OCI-LY1 (cell line): ENCODE measurements around the gene HOXD10.

Experiments used
- H2AFZ ChIP-seq: fragments of 200-600 bp; sonication (generic), shearing (Covaris generic); 2 replicates; pipeline ENCODE4 v1.6.0; 2014; ENCODE audit warnings: antibody characterized with exemption, mild to moderate bottlenecking, low read length
- H3F3A ChIP-seq: fragments of 200-600 bp; sonication (generic), shearing (Covaris generic); 2 replicates; pipeline ENCODE4 v1.6.0; 2014; ENCODE audit warnings: mild to moderate bottlenecking, antibody characterized with exemption, low read length, moderate library complexity; ENCODE audit not compliant: insufficient read depth
- H3K27ac ChIP-seq: fragments of 200-600 bp; sonication (generic); 2 replicates; pipeline ENCODE4 v1.5.1; 2014; ENCODE audit warnings: low read length, mixed run types, mild to moderate bottlenecking, low read depth; ENCODE audit not compliant: poor library complexity, severe bottlenecking
- H3K27me3 ChIP-seq: fragments of 200-600 bp; sonication (generic); 2 replicates; pipeline ENCODE4 v1.6.0; 2014; ENCODE audit warnings: antibody characterized with exemption, mild to moderate bottlenecking, low read length, moderate library complexity; ENCODE audit not compliant: insufficient read depth
- H3K36me3 ChIP-seq: fragments of 200-600 bp; sonication (generic); 2 replicates; pipeline ENCODE4 v1.6.1; 2014; ENCODE audit warnings: mild to moderate bottlenecking, antibody characterized with exemption, low read length, moderate library complexity, mixed read lengths; ENCODE audit not compliant: insufficient read depth
- H3K4me1 ChIP-seq: fragments of 200-600 bp; sonication (generic); 2 replicates; pipeline ENCODE4 v1.5.1; 2014; ENCODE audit warnings: mild to moderate bottlenecking, low read length, moderate library complexity; ENCODE audit not compliant: insufficient read depth, severe bottlenecking
- H3K4me2 ChIP-seq: fragments of 200-600 bp; sonication (generic), shearing (Covaris generic); 2 replicates; pipeline ENCODE4 v1.6.1; 2014; ENCODE audit warnings: low read length
- H3K4me3 ChIP-seq: fragments of 200-600 bp; sonication (generic); 2 replicates; pipeline ENCODE4 v1.5.1; 2014; ENCODE audit warnings: low read length, low read depth, mild to moderate bottlenecking, mixed read lengths; ENCODE audit not compliant: poor library complexity, severe bottlenecking
- H3K79me2 ChIP-seq: fragments of 200-600 bp; shearing (Covaris generic); 2 replicates; pipeline ENCODE4 v1.6.1; 2016; ENCODE audit warnings: mixed run types, low read length, mixed read lengths; ENCODE audit not compliant: insufficient read depth
- H3K9ac ChIP-seq: fragments of 200-600 bp; sonication (generic), shearing (Covaris generic); 2 replicates; pipeline ENCODE4 v1.6.1; 2014; ENCODE audit warnings: mild to moderate bottlenecking, low read length, mixed read lengths
- H3K9me2 ChIP-seq: fragments of 200-600 bp; sonication (generic), shearing (Covaris generic); 2 replicates; pipeline ENCODE4 v1.6.1; 2014; ENCODE audit warnings: low read depth, mild to moderate bottlenecking, low read length, mixed read lengths
- H3K9me3 ChIP-seq: fragments of 200-600 bp; shearing (Covaris generic); 2 replicates; pipeline ENCODE4 v1.6.1; 2014; ENCODE audit warnings: low read length, mixed read lengths
- H4K20me1 ChIP-seq: fragments of 200-600 bp; sonication (generic), shearing (Covaris generic); 2 replicates; pipeline ENCODE4 v1.6.0; 2016; ENCODE audit warnings: mild to moderate bottlenecking, low read length; ENCODE audit not compliant: insufficient read depth
- EZH2 ChIP-seq: fragments of 200-600 bp; sonication (generic), shearing (Covaris generic); IDR thresholded peaks from 2 replicates; pipeline ENCODE4 v1.8.0; 2017; ENCODE audit warnings: borderline replicate concordance, mixed run types, mild to moderate bottlenecking, antibody characterized with exemption, low read length, moderate library complexity, mixed read lengths
- TF ChIP-seq, protein P1 (sequence below): fragments of 200-600 bp; sonication (generic), shearing (Covaris generic); IDR thresholded peaks from 2 replicates; pipeline ENCODE4 v1.5.1; 2017; ENCODE audit warnings: mild to moderate bottlenecking, antibody characterized with exemption, low read length, moderate library complexity, mixed read lengths

HOXD10 gene

DNA sequence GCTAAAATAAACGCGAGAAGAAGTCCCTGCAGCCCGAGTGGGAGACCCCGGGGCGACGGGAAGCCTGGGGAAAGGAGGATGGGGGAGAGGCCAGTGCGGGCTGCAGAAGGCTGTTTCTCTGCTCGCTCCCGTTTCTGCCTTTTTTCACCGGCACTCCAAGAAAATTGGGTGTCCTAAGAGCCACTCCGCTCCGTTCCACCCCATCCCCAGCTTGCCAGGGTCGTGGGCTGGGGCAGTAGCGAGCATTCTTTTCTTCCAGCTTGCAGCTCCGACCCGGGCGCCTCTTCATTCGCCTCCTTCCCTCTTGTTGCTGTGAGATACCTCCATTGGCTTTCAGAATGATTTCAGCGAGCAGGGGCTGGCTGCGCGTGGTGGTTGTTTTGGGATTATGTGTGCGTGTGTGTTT, 41.6 kb downstream of the HOXD10 start:
- H3K4me1 ChIP-seq = no peaks in the 10 kb centered on the region
- H3K27ac ChIP-seq = no peak overlapping the region
- H3K36me3 ChIP-seq = no peaks in the 10 kb centered on the region
- no peaks in the 10 kb centered on the region for H3K9me3 ChIP-seq
- no peak overlapping the region for H3K4me2 ChIP-seq
- H3K4me3 ChIP-seq = no peak overlapping the region
- H2AFZ ChIP-seq = no peak overlapping the region
- H3K27me3 ChIP-seq = no peaks in the 10 kb centered on the region
- TF ChIP-seq, protein P1, sequence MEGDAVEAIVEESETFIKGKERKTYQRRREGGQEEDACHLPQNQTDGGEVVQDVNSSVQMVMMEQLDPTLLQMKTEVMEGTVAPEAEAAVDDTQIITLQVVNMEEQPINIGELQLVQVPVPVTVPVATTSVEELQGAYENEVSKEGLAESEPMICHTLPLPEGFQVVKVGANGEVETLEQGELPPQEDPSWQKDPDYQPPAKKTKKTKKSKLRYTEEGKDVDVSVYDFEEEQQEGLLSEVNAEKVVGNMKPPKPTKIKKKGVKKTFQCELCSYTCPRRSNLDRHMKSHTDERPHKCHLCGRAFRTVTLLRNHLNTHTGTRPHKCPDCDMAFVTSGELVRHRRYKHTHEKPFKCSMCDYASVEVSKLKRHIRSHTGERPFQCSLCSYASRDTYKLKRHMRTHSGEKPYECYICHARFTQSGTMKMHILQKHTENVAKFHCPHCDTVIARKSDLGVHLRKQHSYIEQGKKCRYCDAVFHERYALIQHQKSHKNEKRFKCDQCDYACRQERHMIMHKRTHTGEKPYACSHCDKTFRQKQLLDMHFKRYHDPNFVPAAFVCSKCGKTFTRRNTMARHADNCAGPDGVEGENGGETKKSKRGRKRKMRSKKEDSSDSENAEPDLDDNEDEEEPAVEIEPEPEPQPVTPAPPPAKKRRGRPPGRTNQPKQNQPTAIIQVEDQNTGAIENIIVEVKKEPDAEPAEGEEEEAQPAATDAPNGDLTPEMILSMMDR = no peak
- no peak for TF ChIP-seq EZH2
- H3F3A ChIP-seq = no peaks in the 10 kb centered on the region
- no peak overlapping the region for H3K9ac ChIP-seq
- H4K20me1 ChIP-seq = no peaks in the 10 kb centered on the region
- no peaks in the 10 kb centered on the region for H3K9me2 ChIP-seq
- no peaks in the 10 kb centered on the region for H3K79me2 ChIP-seq

- H3K27ac ChIP-seq = no peak overlapping the region
- H3K4me3 ChIP-seq = no peak overlapping the region
- no peaks in the 10 kb centered on the region for H3K9me2 ChIP-seq
- H3K36me3 ChIP-seq = no peaks in the 10 kb centered on the region
- H3K9ac ChIP-seq = no peak overlapping the region
- H3K9me3 ChIP-seq = no peaks in the 10 kb centered on the region
- TF ChIP-seq, protein P1 = no peak
- TF ChIP-seq EZH2 = no peak
- no peak overlapping the region for H3K4me2 ChIP-seq
- peaks cover 4% of the 10 kb centered on the region; the same call in 1 of the 2 replicates for H3K27me3 ChIP-seq
- no peaks in the 10 kb centered on the region for H3K79me2 ChIP-seq
- H2AFZ ChIP-seq = no peak overlapping the region
- H3K4me1 ChIP-seq = no peaks in the 10 kb centered on the region
- H3F3A ChIP-seq = no peaks in the 10 kb centered on the region
- H4K20me1 ChIP-seq = no peaks in the 10 kb centered on the region
Measured at GRCh38 chr2:176158855-176159662, 42.5 kb downstream of the HOXD10 start.

- no peak overlapping the region for H3K9ac ChIP-seq
- H3K4me3 ChIP-seq = no peak overlapping the region
- no peak overlapping the region for H2AFZ ChIP-seq
Measured at GRCh38 chr2:176159663-176160250, 43.2 kb downstream of the HOXD10 start.

More at GRCh38 chr2:176159663-176160250, 43.2 kb downstream of the HOXD10 start:
- no peak overlapping the region for H3K27ac ChIP-seq
- H3K9me3 ChIP-seq = no peaks in the 10 kb centered on the region
- H4K20me1 ChIP-seq = no peaks in the 10 kb centered on the region
- H3K9me2 ChIP-seq = no peaks in the 10 kb centered on the region
- no peaks in the 10 kb centered on the region for H3K79me2 ChIP-seq
- TF ChIP-seq, protein P1 = no peak
- H3K4me1 ChIP-seq = no peaks in the 10 kb centered on the region
- H3F3A ChIP-seq = no peaks in the 10 kb centered on the region
- H3K36me3 ChIP-seq = no peaks in the 10 kb centered on the region
- no peak overlapping the region for H3K4me2 ChIP-seq
- peaks cover 5% of the 10 kb centered on the region; the same call in 1 of the 2 replicates for H3K27me3 ChIP-seq
